ENCODE measurements around the gene C6orf47.

- TF ChIP-seq, protein P1, sequence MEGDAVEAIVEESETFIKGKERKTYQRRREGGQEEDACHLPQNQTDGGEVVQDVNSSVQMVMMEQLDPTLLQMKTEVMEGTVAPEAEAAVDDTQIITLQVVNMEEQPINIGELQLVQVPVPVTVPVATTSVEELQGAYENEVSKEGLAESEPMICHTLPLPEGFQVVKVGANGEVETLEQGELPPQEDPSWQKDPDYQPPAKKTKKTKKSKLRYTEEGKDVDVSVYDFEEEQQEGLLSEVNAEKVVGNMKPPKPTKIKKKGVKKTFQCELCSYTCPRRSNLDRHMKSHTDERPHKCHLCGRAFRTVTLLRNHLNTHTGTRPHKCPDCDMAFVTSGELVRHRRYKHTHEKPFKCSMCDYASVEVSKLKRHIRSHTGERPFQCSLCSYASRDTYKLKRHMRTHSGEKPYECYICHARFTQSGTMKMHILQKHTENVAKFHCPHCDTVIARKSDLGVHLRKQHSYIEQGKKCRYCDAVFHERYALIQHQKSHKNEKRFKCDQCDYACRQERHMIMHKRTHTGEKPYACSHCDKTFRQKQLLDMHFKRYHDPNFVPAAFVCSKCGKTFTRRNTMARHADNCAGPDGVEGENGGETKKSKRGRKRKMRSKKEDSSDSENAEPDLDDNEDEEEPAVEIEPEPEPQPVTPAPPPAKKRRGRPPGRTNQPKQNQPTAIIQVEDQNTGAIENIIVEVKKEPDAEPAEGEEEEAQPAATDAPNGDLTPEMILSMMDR (IDR thresholded peaks at IDR 0.05), result no peak
- no peak for TF ChIP-seq POLR2A (IDR thresholded peaks at IDR 0.05)
These were observed 44.8 kb downstream of the C6orf47 start for GRCh38 chr6:31615748-31616147.

All from lower leg skin (tissue), 3 donors.